Astrocyte (in vitro differentiated cells and primary cell): ENCODE measurements around the gene NDEL1.

Source experiments
- EZH2 ChIP-seq: IDR thresholded peaks from 2 replicates; pipeline ENCODE4 v1.6.1; 2012; ENCODE audit warnings: mild to moderate bottlenecking, low read length, inconsistent platforms; ENCODE audit not compliant: insufficient read depth
- TF ChIP-seq, protein P1 (sequence below): IDR thresholded peaks from 2 replicates; pipeline ENCODE4 v1.5.1; 2011; ENCODE audit warnings: low read depth, mild to moderate bottlenecking, inconsistent platforms, low read length, moderate library complexity; ENCODE audit not compliant: insufficient read depth

DNA sequence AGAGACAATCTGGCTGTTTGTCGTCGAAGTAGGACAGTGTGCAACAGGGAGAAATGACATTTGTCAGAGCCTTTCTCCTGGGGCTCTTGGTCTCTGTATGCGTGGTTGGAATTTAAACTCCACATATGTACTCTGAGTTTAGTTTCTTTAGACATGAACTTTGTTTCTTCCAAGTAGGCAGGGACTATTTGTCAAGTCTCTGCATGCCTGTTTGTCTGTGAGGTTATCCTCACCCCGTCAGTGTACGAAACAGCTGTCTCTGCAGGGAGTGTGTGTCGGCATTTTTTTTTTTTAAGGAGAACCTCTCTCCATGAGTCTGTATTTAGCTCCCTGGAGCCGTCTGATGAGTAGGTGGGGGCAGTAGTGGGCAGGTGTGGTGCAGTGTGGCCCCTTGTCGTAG is 29.7 kb downstream of the NDEL1 start:
- TF ChIP-seq, protein P1, sequence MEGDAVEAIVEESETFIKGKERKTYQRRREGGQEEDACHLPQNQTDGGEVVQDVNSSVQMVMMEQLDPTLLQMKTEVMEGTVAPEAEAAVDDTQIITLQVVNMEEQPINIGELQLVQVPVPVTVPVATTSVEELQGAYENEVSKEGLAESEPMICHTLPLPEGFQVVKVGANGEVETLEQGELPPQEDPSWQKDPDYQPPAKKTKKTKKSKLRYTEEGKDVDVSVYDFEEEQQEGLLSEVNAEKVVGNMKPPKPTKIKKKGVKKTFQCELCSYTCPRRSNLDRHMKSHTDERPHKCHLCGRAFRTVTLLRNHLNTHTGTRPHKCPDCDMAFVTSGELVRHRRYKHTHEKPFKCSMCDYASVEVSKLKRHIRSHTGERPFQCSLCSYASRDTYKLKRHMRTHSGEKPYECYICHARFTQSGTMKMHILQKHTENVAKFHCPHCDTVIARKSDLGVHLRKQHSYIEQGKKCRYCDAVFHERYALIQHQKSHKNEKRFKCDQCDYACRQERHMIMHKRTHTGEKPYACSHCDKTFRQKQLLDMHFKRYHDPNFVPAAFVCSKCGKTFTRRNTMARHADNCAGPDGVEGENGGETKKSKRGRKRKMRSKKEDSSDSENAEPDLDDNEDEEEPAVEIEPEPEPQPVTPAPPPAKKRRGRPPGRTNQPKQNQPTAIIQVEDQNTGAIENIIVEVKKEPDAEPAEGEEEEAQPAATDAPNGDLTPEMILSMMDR: no peak
- no peak for TF ChIP-seq EZH2
